ENCODE measurements around the gene SBF1. TPM values are rescaled to one million over a fixed set of nuclear protein-coding genes. Genes with fewer than 3 reads are reported as not detected.

Gene SBF1
- polyA plus RNA-seq, 1 donor from 2014 or later = 58.9 TPM

GRCh38 chr22:50432131-50432876 lies 42.5 kb downstream of the SBF1 start:
- no peak overlapping the region for H3K27ac ChIP-seq (ENCODE audit: low read length)
- no peak overlapping the region for H2AFZ ChIP-seq (ENCODE audit: low read depth, low read length)
- H3K27me3 ChIP-seq (ENCODE audit: insufficient read depth, low read depth, low read length) = no peaks in the 10 kb centered on the region
- H3K9ac ChIP-seq (ENCODE audit: low read length) = no peak overlapping the region
- no peak overlapping the region for H3K4me2 ChIP-seq (ENCODE audit: low read length)
- no peaks in the 10 kb centered on the region for H3K9me3 ChIP-seq (ENCODE audit: low read length)
- no peaks in the 10 kb centered on the region for H3F3A ChIP-seq (ENCODE audit: insufficient read depth, low read length, poor library complexity, severe bottlenecking)
- H3K9me2 ChIP-seq (ENCODE audit: insufficient read depth, low read length) = no peaks in the 10 kb centered on the region
- H3K79me2 ChIP-seq (replicated peaks; ENCODE audit: insufficient read depth, low read length) = no peaks in the 10 kb centered on the region
- TF ChIP-seq EP300 (conservative IDR thresholded peaks at IDR 0.05; ENCODE audit: poor library complexity, severe bottlenecking) (no peak), SMC3 (conservative IDR thresholded peaks at IDR 0.05; ENCODE audit: poor library complexity) (no peak), CTCF (IDR thresholded peaks at IDR 0.05; ENCODE audit: poor library complexity, severe bottlenecking) (no peak)
- H3K36me3 ChIP-seq (ENCODE audit: insufficient read depth, low read length) = peaks cover 4% of the 10 kb centered on the region
- H3K4me3 ChIP-seq (ENCODE audit: low read length) = no peak overlapping the region
- H4K20me1 ChIP-seq (ENCODE audit: insufficient read depth) = no peaks in the 10 kb centered on the region

GRCh38 chr22:50425179-50425916 lies 49.5 kb downstream of the SBF1 start:
- peaks cover 8% of the 10 kb centered on the region for H3K36me3 ChIP-seq (ENCODE audit: insufficient read depth, low read length)

More at GRCh38 chr22:50425179-50425916, 49.5 kb downstream of the SBF1 start:
- H3K4me2 ChIP-seq (ENCODE audit: low read length) = no peak overlapping the region
- no peaks in the 10 kb centered on the region for H3F3A ChIP-seq (ENCODE audit: insufficient read depth, low read length, poor library complexity, severe bottlenecking)
- H3K79me2 ChIP-seq (replicated peaks; ENCODE audit: insufficient read depth, low read length) = no peaks in the 10 kb centered on the region
- H3K9me2 ChIP-seq (ENCODE audit: insufficient read depth, low read length) = no peaks in the 10 kb centered on the region
- no peak overlapping the region for H3K27ac ChIP-seq (ENCODE audit: low read length)
- no peaks in the 10 kb centered on the region for H3K9me3 ChIP-seq (ENCODE audit: low read length)
- no peak overlapping the region for H3K4me3 ChIP-seq (ENCODE audit: low read length)
- H3K9ac ChIP-seq (ENCODE audit: low read length) = no peak overlapping the region
- no peak overlapping the region for H2AFZ ChIP-seq (ENCODE audit: low read depth, low read length)
- no peaks in the 10 kb centered on the region for H4K20me1 ChIP-seq (ENCODE audit: insufficient read depth)
- no peaks in the 10 kb centered on the region for H3K27me3 ChIP-seq (ENCODE audit: insufficient read depth, low read depth, low read length)
- TF ChIP-seq REST (IDR thresholded peaks at IDR 0.05; ENCODE audit: borderline replicate concordance) = no peak
- no peak for TF ChIP-seq MXI1 (conservative IDR thresholded peaks at IDR 0.05; ENCODE audit: poor library complexity, severe bottlenecking)
- no peak for TF ChIP-seq EZH2 (IDR thresholded peaks at IDR 0.05; ENCODE audit: borderline replicate concordance, insufficient read depth, low read length, poor library complexity, severe bottlenecking)
- no peak for TF ChIP-seq CTCF (IDR thresholded peaks at IDR 0.05; ENCODE audit: poor library complexity, severe bottlenecking)
- TF ChIP-seq EP300 (conservative IDR thresholded peaks at IDR 0.05; ENCODE audit: poor library complexity, severe bottlenecking) = no peak
- TF ChIP-seq SMC3 (conservative IDR thresholded peaks at IDR 0.05; ENCODE audit: poor library complexity) = no peak
- TF ChIP-seq POLR2AphosphoS5 (IDR thresholded peaks at IDR 0.05) = no peak
- no peak for TF ChIP-seq TAF1 (IDR thresholded peaks at IDR 0.05; ENCODE audit: low read depth)
- no peak for TF ChIP-seq RAD21 (conservative IDR thresholded peaks at IDR 0.05)
